ENCODE measurements around the gene RER1. TPM values are rescaled to one million over a fixed set of nuclear protein-coding genes. Genes with fewer than 3 reads are reported as not detected.

Gene RER1
- total RNA-seq, 4 donors from 2014 or later: 56.9 to 86.5 (median 81.4) TPM

DNA sequence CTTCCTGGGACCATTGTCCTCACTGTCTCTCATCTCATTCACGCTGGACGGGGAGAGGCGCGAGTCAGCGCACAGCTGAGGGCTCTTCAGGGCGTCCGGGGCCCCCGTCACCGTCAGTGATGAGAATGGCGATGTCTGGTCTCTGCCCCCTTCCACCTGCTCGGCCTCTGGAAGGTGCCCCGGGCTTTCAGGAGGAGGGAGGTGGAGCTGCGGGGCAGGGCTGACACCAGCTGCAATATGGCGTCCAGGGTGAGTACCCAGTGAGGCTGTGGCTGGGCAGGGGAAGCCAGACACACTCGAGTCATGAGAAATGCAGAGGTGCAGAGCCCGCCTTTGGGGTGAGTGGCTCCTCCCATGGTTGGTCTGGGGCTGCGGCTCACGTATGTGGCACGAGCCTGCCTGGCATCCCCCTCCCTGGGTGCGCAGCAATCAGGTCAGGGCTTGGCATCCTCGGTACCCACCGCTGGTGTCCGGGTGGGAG lies 15.3 kb upstream of the RER1 start:
- WGBS: 92% methylated on average over 9 of the region's 23 CpGs
- no peak for DNase-seq (ENCODE audit: low spot score in 2 of 2)
- peaks cover 2% of the 10 kb centered on the region for H3K36me3 ChIP-seq
- no peak overlapping the region for H3K4me3 ChIP-seq
- no peaks in the 10 kb centered on the region for H3K27me3 ChIP-seq
- no peak for TF ChIP-seq EP300 (IDR thresholded peaks at IDR 0.05)
- no peak for TF ChIP-seq CTCF (IDR thresholded peaks at IDR 0.05)
- TF ChIP-seq POLR2A (IDR thresholded peaks at IDR 0.05): no peak
- TF ChIP-seq POLR2AphosphoS5 (IDR thresholded peaks at IDR 0.05): no peak
- no peaks in the 10 kb centered on the region for H3K9me3 ChIP-seq
- H3K4me1 ChIP-seq: peaks cover 3% of the 10 kb centered on the region
- no peak overlapping the region for H3K27ac ChIP-seq

DNA sequence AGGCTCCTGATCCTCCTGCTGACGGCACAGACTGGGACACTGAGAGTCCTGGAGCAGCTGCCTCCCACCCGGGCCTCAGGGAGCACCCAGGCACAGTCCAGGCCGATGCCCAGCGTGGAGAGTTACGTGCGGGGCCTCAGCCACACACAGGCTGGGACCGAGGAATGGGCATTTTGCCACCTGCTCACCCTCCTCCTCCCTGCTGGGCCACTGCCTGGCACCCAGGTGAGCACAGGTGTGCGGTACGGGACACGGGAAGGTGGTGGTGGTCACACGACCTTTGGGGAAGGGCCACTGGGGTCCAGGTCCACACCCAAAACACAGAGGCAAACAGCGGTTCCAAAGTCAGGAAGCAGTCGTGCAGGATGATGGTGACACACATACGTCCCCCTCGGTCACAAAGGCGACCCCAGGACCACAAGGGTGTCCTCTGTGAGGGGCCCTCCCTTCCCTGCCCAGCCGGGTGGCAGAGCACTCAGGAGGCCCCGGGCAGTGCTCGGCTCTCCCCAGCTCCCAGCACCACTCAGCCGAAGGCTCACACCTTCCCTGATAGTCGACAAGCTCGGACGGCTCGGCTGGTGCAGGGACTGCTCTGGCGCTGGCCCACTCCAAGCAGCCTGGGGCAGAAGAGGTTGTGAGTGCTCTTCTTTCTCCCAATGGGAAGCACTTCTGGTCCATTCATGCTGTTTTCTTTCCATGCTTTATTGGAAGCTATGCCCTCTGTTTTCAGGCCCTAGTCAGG lies 14.5 kb upstream of the RER1 start:
- Histone ChIP-seq H3K27ac (no peak overlapping the region), H3K4me3 (no peak overlapping the region), H3K4me1 (peaks cover 11% of the 10 kb centered on the region), H3K9me3 (no peaks in the 10 kb centered on the region), H3K36me3 (no peaks in the 10 kb centered on the region), H3K27me3 (no peaks in the 10 kb centered on the region)
- 79% methylated on average over 15 of the region's 25 CpGs for WGBS
- TF ChIP-seq EP300 (IDR thresholded peaks at IDR 0.05): no peak
- no peak for TF ChIP-seq POLR2A (IDR thresholded peaks at IDR 0.05)
- no peak for TF ChIP-seq CTCF (IDR thresholded peaks at IDR 0.05)
- no peak for TF ChIP-seq POLR2AphosphoS5 (IDR thresholded peaks at IDR 0.05)
- DNase-seq (ENCODE audit: low spot score in 2 of 2): no peak

DNA sequence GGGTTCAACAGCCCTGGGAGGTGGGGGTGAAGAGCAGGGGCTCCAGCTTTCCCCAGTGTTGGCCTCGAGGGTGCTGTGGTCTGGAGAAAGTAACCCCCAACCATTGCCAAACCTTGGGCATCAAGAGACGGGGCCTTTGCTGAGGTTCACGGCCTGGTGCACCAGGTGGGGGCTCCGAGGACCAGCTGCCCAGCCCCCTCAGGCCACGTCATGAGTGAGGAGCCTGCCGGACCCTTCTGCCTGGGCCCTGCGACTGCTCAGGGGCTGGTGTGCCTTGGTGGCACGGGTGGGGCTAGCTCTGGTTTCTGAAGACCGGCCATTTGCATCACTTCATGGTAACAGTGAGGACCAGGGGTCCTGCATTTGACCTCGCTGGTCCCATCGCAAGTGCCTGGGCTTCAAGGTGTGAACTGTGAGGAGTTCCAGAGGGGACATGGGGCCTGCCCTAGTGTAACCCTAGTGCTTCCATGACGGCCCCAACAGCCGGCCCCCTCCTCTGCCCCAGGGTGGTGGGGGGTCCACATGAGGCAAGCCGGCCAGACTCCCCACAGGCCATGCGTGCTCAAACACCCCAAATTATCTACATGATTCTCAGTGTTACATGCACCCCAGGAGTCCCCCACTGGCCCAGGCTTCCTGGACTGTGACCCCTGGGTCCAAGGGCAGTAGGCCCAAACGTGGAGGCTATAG lies 13.7 kb upstream of the RER1 start:
- no peak overlapping the region for H3K4me3 ChIP-seq
- peaks cover 13% of the 10 kb centered on the region for H3K4me1 ChIP-seq
- TF ChIP-seq EP300 (IDR thresholded peaks at IDR 0.05) (no peak), POLR2A (IDR thresholded peaks at IDR 0.05) (no peak), POLR2AphosphoS5 (IDR thresholded peaks at IDR 0.05) (no peak), CTCF (IDR thresholded peaks at IDR 0.05) (no peak)
- H3K27ac ChIP-seq: no peak overlapping the region
- no peaks in the 10 kb centered on the region for H3K36me3 ChIP-seq
- 100% methylated on average over 3 of the region's 16 CpGs for WGBS
- no peaks in the 10 kb centered on the region for H3K27me3 ChIP-seq
- no peaks in the 10 kb centered on the region for H3K9me3 ChIP-seq
- DNase-seq (ENCODE audit: low spot score in 2 of 2): no peak

- Histone ChIP-seq H3K4me1 (peaks cover 13% of the 10 kb centered on the region), H3K4me3 (no peak overlapping the region), H3K9me3 (no peaks in the 10 kb centered on the region), H3K36me3 (no peaks in the 10 kb centered on the region), H3K27ac (no peak overlapping the region), H3K27me3 (no peaks in the 10 kb centered on the region)
- TF ChIP-seq EP300 (IDR thresholded peaks at IDR 0.05) (no peak), POLR2A (IDR thresholded peaks at IDR 0.05) (no peak), POLR2AphosphoS5 (IDR thresholded peaks at IDR 0.05) (no peak), CTCF (IDR thresholded peaks at IDR 0.05) (no peak)
- DNase-seq (ENCODE audit: low spot score in 2 of 2): no peak
- 80% methylated on average over 13 of the region's 24 CpGs for WGBS
Measured at GRCh38 chr1:2378441-2378851, 13.2 kb upstream of the RER1 start.
